ENCODE results near the gene NCS1. TPM values are rescaled to one million over a fixed set of nuclear protein-coding genes. Genes with fewer than 3 reads are reported as not detected.

The NCS1 gene
- total RNA-seq, 2 donors from 2014 or later = 50.8 to 58.3 TPM

DNA sequence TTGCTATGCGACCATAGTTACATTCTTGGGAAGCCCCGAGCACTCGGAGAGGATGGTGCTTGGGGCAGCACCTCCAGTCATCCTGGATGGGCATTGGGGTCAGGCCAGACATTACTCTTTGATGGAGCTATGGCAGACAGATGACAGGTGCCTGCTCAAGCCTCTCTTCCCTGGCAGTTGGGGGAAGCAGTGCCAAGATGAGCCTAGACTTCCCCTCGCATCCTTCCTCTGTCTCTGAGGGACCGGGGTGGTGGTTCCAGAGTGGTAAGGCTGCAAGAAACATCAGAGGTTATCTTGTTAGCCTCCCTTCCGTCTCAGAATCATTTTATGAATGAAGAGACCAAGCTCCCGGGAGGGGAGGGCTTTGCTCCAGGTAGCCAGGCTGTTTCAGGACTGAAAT lies 90.6 kb downstream of the NCS1 start:
- H3K27ac ChIP-seq = no peak overlapping the region
- H3K9me3 ChIP-seq = no peaks in the 10 kb centered on the region
- H3K4me3 ChIP-seq = no peak overlapping the region
- ATAC-seq (ENCODE audit: insufficient number of reproducible peaks, low FRiP score, low read depth) (no peak), DNase-seq (ENCODE audit: low spot score) (no peak)
- TF ChIP-seq, protein P1, sequence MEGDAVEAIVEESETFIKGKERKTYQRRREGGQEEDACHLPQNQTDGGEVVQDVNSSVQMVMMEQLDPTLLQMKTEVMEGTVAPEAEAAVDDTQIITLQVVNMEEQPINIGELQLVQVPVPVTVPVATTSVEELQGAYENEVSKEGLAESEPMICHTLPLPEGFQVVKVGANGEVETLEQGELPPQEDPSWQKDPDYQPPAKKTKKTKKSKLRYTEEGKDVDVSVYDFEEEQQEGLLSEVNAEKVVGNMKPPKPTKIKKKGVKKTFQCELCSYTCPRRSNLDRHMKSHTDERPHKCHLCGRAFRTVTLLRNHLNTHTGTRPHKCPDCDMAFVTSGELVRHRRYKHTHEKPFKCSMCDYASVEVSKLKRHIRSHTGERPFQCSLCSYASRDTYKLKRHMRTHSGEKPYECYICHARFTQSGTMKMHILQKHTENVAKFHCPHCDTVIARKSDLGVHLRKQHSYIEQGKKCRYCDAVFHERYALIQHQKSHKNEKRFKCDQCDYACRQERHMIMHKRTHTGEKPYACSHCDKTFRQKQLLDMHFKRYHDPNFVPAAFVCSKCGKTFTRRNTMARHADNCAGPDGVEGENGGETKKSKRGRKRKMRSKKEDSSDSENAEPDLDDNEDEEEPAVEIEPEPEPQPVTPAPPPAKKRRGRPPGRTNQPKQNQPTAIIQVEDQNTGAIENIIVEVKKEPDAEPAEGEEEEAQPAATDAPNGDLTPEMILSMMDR (IDR thresholded peaks at IDR 0.05) = no peak
- H3K4me1 ChIP-seq (ENCODE audit: control insufficient read depth in 1 of 2, low read depth in 2 of 2) = peaks cover 6 to 13% of the 10 kb centered on the region in 2 donors
- H3K27me3 ChIP-seq (replicated peaks; ENCODE audit: insufficient read depth) = peaks cover 11% of the 10 kb centered on the region
- no peaks in the 10 kb centered on the region for H3K36me3 ChIP-seq

DNA sequence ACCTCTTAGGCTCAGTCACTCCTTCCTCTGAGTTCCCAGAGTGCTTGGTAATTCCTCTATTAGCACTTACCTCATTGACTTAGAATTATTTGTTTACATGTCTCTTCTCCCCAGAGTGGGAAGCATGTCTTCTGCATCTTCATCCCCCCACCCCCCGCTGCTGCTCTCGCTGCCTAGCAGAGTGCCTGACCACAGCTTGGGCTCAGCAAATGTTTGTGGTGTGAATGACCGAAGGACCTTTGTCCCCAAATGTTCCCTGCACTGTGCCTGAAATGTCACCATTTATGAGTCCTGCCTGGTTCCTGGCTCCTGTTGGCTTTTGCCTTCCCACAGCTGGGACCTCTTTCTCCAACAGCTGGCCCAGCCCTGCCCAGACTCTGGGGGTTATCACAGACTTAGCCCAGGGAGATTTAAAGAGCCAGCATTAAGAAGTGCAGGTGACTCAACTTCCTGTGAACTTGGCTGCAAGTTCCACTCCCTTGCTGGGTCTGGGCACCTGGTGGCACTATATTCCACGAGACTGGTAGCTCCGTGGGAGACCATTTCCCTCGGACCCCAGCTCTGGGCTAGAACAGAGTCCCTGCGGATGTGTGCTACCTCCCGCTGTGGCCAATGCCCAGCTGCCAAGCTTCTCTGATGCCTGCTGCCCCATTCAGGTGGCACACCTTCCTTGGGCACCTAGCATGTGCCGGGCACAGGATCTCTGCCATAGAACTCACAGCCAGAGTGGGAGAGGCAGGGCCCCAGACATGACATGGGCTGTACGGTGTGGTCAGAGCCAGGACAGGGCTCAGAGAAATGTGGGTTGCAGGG lies 91.6 kb downstream of the NCS1 start:
- Histone ChIP-seq H3K27me3 (replicated peaks; ENCODE audit: insufficient read depth) (peaks cover 11% of the 10 kb centered on the region), H3K4me3 (no peak overlapping the region), H3K36me3 (no peaks in the 10 kb centered on the region), H3K9me3 (no peaks in the 10 kb centered on the region), H3K4me1 (ENCODE audit: control insufficient read depth in 1 of 2, low read depth in 2 of 2) (peaks cover 6 to 13% of the 10 kb centered on the region in 2 donors), H3K27ac (peak overlapping the region in 1 of 2 donors; percentile 8)
- TF ChIP-seq, protein P1 (IDR thresholded peaks at IDR 0.05) = no peak
- no peak for ATAC-seq (ENCODE audit: insufficient number of reproducible peaks, low FRiP score, low read depth)
- DNase-seq (ENCODE audit: low spot score) = no peak

DNA sequence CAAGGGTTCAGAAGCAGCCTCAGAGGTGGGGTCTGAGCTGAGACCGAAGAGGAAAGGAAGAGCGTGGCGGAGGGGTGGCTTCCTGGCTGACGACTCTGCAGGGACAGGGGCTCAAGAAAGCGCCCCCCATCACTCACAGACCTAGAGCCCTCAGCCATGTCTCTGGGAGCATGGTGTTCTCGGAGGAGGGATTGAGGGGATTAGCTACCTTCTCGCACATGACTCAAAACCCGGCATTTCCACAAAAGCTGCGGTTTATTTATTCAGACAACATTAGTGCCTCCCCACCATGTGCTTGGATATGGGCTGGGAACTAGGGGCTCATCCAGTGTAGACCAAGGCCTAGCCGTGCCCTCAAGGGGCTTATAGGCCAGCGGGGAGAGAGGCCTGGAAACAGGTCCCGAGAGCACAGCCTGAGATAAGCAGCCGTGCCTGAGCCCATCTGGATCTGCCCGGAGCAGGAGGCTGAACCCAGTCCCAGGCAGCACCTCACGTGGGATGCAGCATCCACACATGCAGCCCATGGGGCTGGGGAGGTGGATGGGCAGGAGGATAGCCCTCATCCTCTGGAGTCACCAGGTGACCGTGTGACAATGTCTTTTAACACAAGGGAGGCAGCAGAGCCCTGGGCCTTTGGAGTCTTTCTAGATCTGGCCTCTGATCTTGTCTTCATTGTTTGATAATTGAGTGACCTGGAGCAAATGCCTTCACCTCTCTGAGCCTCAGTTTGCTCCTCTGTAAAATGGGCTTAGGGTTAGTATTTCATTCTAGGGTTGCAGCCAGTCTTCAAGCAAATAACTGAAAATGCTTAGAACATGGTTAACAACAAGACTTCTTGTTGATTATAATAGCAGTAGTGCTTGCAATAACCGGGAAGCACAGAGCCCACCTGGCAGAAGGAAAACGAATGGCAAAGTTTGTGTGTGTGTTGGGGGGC lies 92.5 kb downstream of the NCS1 start:
- peaks cover 6 to 13% of the 10 kb centered on the region in 2 donors for H3K4me1 ChIP-seq (ENCODE audit: control insufficient read depth in 1 of 2, low read depth in 2 of 2)
- peaks cover 11% of the 10 kb centered on the region for H3K27me3 ChIP-seq (replicated peaks; ENCODE audit: insufficient read depth)
- no peaks in the 10 kb centered on the region for H3K9me3 ChIP-seq
- TF ChIP-seq, protein P1 (IDR thresholded peaks at IDR 0.05) = no peak
- no peak for ATAC-seq (ENCODE audit: insufficient number of reproducible peaks, low FRiP score, low read depth)
- H3K36me3 ChIP-seq = no peaks in the 10 kb centered on the region
- no peak overlapping the region for H3K4me3 ChIP-seq
- peak overlapping the region in 1 of 2 donors; percentile 8 for H3K27ac ChIP-seq
- DNase-seq (ENCODE audit: low spot score) = no peak

DNA sequence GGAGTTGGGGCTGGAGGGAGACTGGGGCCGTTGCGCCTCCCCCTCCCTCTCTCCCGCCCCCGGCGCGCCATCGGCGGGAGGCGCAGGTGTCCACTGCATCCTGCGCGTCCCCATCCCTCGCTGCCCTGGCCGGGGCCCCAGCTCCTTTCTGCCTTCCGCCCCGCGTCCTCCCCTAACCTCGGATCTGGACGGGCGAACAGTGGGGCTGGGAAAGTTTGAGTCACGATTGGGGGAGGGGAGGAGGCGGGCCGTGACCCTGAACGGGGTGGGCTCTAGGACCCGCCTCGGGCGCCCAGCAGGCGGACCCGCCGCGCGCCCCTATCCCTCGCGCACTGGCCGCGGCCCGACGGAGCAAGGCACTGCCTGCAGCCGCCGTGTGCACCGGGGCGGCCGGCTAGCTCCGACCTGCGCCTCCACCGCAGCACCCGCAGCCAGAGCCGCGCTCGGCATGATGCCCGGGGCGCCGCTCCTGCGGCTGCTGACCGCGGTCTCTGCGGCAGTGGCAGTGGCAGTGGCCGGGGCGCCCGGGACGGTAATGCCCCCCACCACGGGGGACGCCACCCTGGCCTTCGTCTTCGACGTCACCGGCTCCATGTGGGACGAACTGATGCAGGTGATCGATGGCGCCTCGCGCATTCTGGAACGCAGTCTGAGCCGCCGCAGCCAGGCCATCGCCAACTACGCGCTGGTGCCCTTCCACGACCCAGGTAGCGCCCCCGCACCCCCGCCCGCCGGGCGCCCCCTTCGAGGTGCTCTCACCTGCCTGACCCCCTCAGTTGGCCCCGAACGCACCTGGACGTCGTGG lies 93.4 kb downstream of the NCS1 start, which contains the start of gene HMCN2:
Gene HMCN2 (plus strand): TSS at position 330 of the 805 bp plus-strand sequence. CDS start 119 bp downstream, at position 449.
- Histone ChIP-seq H3K9me3 (no peaks in the 10 kb centered on the region), H3K4me1 (ENCODE audit: control insufficient read depth in 1 of 2, low read depth in 2 of 2) (peaks cover 6 to 13% of the 10 kb centered on the region in 2 donors), H3K27ac (no peak within 1 kb of the TSS), H3K4me3 (peak within 1 kb of the TSS; percentile 49), H3K36me3 (no peaks in the 10 kb centered on the region), H3K27me3 (replicated peaks; ENCODE audit: insufficient read depth) (peaks cover 11% of the 10 kb centered on the region)
- ATAC-seq (ENCODE audit: insufficient number of reproducible peaks, low FRiP score, low read depth) (no peak), DNase-seq (ENCODE audit: low spot score) (no peak)
- TF ChIP-seq, protein P1 (IDR thresholded peaks at IDR 0.05) = no peak

Data from thoracic aorta (tissue), 2 donors.